Ascending aorta (tissue), 2 donors: ENCODE results near the gene CLK1. TPM values are rescaled to one million over a fixed set of nuclear protein-coding genes. Genes with fewer than 3 reads are reported as not detected.

ENCODE experiments used
- DNase-seq, 2 donors: peaks; one replicate each; pipeline ENCODE4 v3.0.0-alpha.2; 2019; ENCODE audit warnings: low spot score in 2 of 2
- H3K27ac ChIP-seq, 2 donors: fragments of 200-600 bp; sonication (generic); one replicate each; pipeline ENCODE4 v1.5.1; 2016 to 2017; ENCODE audit warnings: mild to moderate bottlenecking in 1 of 2
- H3K27me3 ChIP-seq: fragments of 200-600 bp; sonication (generic); one replicate; pipeline ENCODE4 v1.5.1; 2017
- H3K36me3 ChIP-seq, 2 donors: fragments of 200-600 bp; sonication (generic); one replicate each; pipeline ENCODE4 v1.5.1; 2016
- H3K4me1 ChIP-seq, 2 donors: fragments of 200-600 bp; sonication (generic); one replicate each; pipeline ENCODE4 v1.5.1; 2016 to 2017; ENCODE audit warnings: mild to moderate bottlenecking in 1 of 2
- H3K4me3 ChIP-seq, 2 donors: fragments of 200-600 bp; sonication (generic); one replicate each; pipeline ENCODE4 v1.5.1; 2016 to 2017; ENCODE audit warnings: mild to moderate bottlenecking in 1 of 2
- H3K9me3 ChIP-seq, 2 donors: fragments of 200-600 bp; sonication (generic); one replicate each; pipeline ENCODE4 v1.5.1; 2016
- intact Hi-C: fragments of 100-400 bp; cut with DNase I; formaldehyde crosslinking; loops from one replicate; pipeline ENCODE4 v1.15.1; 2023
- total RNA-seq: library from RNA; depleted of rRNA; stranded (reverse); fragments of >200 nt; gene quantifications from one replicate; pipeline ENCODE4 v1.1.0, GENCODE V29; 2016
- TF ChIP-seq, protein P1 (sequence below), 3 experiments: fragments of 200-600 bp in 2 of 3; fragments of 450-650 bp in 1 of 3; sonication (generic) in 2 of 3; IDR thresholded peaks; one replicate each; pipeline ENCODE4 v1.5.1; 2016 to 2019; ENCODE audit warnings: antibody characterized with exemption in 3 of 3, mild to moderate bottlenecking in 1 of 3, moderate library complexity in 1 of 3

The CLK1 gene
- total RNA-seq, 1 donor from 2014 or later, result 43.5 TPM

GRCh38 chr2:200843993-200844948, 20.2 kb downstream of the CLK1 start:
- intact Hi-C loops, result no loop called here

GRCh38 chr2:200839513-200839912, 24.9 kb downstream of the CLK1 start:
- Histone ChIP-seq H3K36me3 (no peaks in the 10 kb centered on the region), H3K27me3 (no peaks in the 10 kb centered on the region), H3K4me1 (no peaks in the 10 kb centered on the region), H3K27ac (no peak overlapping the region), H3K4me3 (no peak overlapping the region), H3K9me3 (peaks cover 0 to 6% of the 10 kb centered on the region in 2 donors)
- intact Hi-C loops, result no loop called here
- no peak for DNase-seq
- TF ChIP-seq, protein P1, sequence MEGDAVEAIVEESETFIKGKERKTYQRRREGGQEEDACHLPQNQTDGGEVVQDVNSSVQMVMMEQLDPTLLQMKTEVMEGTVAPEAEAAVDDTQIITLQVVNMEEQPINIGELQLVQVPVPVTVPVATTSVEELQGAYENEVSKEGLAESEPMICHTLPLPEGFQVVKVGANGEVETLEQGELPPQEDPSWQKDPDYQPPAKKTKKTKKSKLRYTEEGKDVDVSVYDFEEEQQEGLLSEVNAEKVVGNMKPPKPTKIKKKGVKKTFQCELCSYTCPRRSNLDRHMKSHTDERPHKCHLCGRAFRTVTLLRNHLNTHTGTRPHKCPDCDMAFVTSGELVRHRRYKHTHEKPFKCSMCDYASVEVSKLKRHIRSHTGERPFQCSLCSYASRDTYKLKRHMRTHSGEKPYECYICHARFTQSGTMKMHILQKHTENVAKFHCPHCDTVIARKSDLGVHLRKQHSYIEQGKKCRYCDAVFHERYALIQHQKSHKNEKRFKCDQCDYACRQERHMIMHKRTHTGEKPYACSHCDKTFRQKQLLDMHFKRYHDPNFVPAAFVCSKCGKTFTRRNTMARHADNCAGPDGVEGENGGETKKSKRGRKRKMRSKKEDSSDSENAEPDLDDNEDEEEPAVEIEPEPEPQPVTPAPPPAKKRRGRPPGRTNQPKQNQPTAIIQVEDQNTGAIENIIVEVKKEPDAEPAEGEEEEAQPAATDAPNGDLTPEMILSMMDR (IDR thresholded peaks at IDR 0.05), result no peak

More at GRCh38 chr2:200843993-200844948, 20.2 kb downstream of the CLK1 start:
- Histone ChIP-seq H3K27ac (no peak overlapping the region), H3K27me3 (no peaks in the 10 kb centered on the region), H3K9me3 (no peaks in the 10 kb centered on the region), H3K4me1 (no peaks in the 10 kb centered on the region), H3K4me3 (no peak overlapping the region), H3K36me3 (no peaks in the 10 kb centered on the region)
- TF ChIP-seq, protein P1 (IDR thresholded peaks at IDR 0.05), result no peak
- no peak for DNase-seq

DNA sequence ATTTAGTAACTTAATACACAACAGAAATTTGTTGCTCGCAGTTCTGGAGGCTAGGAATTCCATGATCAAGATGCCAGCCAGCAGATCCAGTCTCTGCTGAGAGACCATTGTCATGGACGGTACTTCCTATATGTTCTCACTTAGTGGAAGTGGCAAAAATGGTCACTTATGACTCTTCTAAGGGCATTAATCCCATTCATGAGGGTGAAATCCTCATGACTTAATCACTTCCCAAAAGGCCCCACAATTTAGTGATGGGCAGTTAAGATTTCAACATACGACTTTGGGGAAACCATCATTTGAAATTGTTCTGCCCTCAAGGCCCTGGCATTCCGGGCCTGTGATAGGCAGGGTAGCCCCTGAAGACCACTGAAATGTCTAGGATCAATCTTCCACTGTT, 29.8 kb downstream of the CLK1 start:
- Histone ChIP-seq H3K27me3 (no peaks in the 10 kb centered on the region), H3K9me3 (peaks cover 0 to 6% of the 10 kb centered on the region in 2 donors), H3K4me3 (no peak overlapping the region), H3K27ac (no peak overlapping the region), H3K4me1 (no peaks in the 10 kb centered on the region), H3K36me3 (no peaks in the 10 kb centered on the region)
- TF ChIP-seq, protein P1 (IDR thresholded peaks at IDR 0.05), result no peak
- intact Hi-C loops, result no loop called here
- DNase-seq, result no peak

DNA sequence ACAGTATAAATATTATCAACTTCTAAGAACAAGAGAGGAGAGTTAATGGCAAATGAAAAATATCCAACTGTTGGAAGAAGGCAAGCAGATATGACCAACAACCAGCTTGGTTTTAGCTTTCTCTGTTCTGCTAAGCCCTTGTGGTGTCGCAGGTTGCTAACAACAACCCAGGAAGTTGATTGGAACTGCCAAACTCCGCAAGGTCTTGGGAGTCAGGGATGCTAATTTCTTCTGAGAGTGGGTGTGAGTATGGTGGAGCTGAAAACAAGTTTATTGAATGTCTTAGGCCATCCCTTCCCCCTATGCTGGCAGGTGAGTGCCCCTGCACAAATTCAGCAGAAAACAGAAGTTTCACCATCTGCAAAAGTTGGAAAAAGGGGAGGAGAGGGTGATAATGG, 35.2 kb downstream of the CLK1 start:
- Histone ChIP-seq H3K27me3 (no peaks in the 10 kb centered on the region), H3K9me3 (no peaks in the 10 kb centered on the region), H3K4me3 (no peak overlapping the region), H3K4me1 (no peaks in the 10 kb centered on the region), H3K36me3 (peaks cover 4 to 6% of the 10 kb centered on the region in 2 donors), H3K27ac (no peak overlapping the region)
- TF ChIP-seq, protein P1 (IDR thresholded peaks at IDR 0.05), result no peak
- no peak for DNase-seq
- intact Hi-C loops, result no loop called here

DNA sequence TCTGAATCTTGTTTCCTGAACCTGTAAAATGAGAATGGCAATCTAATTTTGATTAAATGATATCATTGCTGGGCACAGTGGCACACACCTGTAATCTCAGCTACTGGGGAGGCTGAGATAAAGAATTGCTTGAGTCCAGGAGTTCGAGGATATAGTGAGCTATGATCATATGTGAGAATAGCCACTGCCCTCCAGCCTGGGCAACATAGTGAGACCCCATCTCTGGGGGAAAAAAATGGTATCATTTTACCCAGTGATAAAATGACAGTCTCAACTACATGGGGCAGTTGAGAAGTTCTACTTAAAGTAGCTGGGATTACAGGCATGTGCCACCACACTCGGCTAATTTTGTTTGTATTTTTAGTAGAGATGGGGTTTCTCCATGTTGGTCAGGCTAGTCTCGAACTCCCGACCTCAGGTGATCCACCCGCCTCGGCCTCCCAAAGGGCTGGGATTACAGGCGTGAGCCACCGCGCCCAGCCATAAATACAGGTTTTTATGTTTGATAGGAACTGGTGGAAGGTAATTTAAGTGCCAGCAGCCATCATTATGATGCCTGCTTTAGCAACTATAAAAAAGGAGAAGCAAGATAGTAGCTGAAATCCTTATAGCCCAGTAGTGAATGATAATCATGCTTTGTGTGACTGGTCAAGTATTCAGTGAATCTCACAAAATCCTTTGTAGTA, 35.7 kb downstream of the CLK1 start:
- H3K36me3 ChIP-seq, result peaks cover 6 to 10% of the 10 kb centered on the region in 2 donors
- no peak overlapping the region for H3K27ac ChIP-seq
- no peaks in the 10 kb centered on the region for H3K27me3 ChIP-seq
- TF ChIP-seq, protein P1 (IDR thresholded peaks at IDR 0.05), result no peak
- no peak overlapping the region for H3K4me3 ChIP-seq
- no peaks in the 10 kb centered on the region for H3K4me1 ChIP-seq
- intact Hi-C loops, result no loop called here
- no peak for DNase-seq
- H3K9me3 ChIP-seq, result no peaks in the 10 kb centered on the region
